ENCODE results near the gene ZFYVE1.

DNA sequence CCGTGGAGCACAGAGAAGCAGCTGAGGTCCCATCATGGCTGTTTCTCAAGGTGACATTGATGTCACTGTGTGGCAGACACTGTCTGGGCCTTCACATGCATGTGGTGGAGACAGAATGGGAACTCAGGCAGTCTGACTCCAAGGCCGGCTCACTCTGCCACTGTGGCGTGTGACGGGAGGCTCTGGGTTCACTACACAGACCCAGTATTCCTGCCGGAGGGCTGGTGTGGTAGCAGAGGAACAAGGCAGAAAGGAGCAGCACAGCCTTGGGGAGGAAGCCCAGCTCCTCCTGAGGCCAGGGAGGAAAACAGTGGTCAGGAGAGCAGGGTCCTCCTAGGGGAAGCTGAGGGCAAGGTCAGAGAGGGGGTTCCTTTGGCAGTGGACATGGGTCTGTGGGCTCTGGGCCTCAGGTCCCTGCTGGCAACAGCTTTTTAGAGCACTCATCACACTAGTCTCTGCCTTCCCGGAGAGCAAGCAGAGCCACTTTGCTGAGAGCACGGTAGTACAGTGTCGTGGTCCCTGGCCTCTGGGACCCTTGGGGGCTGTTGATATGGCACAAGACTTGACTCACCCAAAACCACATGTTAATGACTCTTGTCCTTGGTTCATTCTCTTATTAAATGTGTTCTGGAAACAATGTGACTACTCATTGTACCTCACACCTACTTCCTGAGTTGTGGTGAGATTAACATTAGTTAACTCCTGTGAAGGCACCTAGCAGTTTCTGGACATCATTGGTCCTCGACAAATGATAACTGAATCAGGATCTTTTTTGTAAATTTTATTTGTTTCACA is 79.3 kb downstream of the ZFYVE1 start:
- TF ChIP-seq ZNF302 (CRISPR knock-in tag; IDR thresholded peaks at IDR 0.05) (no peak), JUN (IDR thresholded peaks at IDR 0.05) (no peak), CTCF (IDR thresholded peaks at IDR 0.05) (no peak), EHMT2 (IDR thresholded peaks at IDR 0.05; ENCODE audit: low read depth) (no peak), KDM1A (IDR thresholded peaks at IDR 0.05; ENCODE audit: low read depth) (no peak), PHF8 (IDR thresholded peaks at IDR 0.05; ENCODE audit: borderline replicate concordance, low read depth) (no peak), RFX5 (IDR thresholded peaks at IDR 0.05) (no peak), GATA3 (IDR thresholded peaks at IDR 0.05; ENCODE audit: borderline replicate concordance) (no peak), POLR2A (IDR thresholded peaks at IDR 0.05; ENCODE audit: low read length) (no peak), KDM5A (IDR thresholded peaks at IDR 0.05) (no peak), EP300 (IDR thresholded peaks at IDR 0.05) (no peak)
- TF ChIP-seq, protein P1, sequence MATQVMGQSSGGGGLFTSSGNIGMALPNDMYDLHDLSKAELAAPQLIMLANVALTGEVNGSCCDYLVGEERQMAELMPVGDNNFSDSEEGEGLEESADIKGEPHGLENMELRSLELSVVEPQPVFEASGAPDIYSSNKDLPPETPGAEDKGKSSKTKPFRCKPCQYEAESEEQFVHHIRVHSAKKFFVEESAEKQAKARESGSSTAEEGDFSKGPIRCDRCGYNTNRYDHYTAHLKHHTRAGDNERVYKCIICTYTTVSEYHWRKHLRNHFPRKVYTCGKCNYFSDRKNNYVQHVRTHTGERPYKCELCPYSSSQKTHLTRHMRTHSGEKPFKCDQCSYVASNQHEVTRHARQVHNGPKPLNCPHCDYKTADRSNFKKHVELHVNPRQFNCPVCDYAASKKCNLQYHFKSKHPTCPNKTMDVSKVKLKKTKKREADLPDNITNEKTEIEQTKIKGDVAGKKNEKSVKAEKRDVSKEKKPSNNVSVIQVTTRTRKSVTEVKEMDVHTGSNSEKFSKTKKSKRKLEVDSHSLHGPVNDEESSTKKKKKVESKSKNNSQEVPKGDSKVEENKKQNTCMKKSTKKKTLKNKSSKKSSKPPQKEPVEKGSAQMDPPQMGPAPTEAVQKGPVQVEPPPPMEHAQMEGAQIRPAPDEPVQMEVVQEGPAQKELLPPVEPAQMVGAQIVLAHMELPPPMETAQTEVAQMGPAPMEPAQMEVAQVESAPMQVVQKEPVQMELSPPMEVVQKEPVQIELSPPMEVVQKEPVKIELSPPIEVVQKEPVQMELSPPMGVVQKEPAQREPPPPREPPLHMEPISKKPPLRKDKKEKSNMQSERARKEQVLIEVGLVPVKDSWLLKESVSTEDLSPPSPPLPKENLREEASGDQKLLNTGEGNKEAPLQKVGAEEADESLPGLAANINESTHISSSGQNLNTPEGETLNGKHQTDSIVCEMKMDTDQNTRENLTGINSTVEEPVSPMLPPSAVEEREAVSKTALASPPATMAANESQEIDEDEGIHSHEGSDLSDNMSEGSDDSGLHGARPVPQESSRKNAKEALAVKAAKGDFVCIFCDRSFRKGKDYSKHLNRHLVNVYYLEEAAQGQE (IDR thresholded peaks at IDR 0.05), result no peak

Measured in A549 (cell line).